Choroid plexus epithelial cell (primary cell): Measurements from ENCODE around the gene LSM5.

Experiments used
- DNase-seq: peaks from one replicate; pipeline ENCODE4 v3.0.0-alpha.2; 2010; ENCODE audit warnings: low read depth
- H3K4me3 ChIP-seq: 2 replicates; pipeline ENCODE4 v1.5.1; 2011; ENCODE audit warnings: low read depth, mild to moderate bottlenecking, control low read depth, low read length, moderate library complexity
- TF ChIP-seq, protein P1 (sequence below): conservative IDR thresholded peaks from 2 replicates; pipeline ENCODE4 v1.5.1; 2011; ENCODE audit warnings: low read depth, mild to moderate bottlenecking, control low read depth, inconsistent platforms, low read length, moderate library complexity

LSM5 gene

DNA sequence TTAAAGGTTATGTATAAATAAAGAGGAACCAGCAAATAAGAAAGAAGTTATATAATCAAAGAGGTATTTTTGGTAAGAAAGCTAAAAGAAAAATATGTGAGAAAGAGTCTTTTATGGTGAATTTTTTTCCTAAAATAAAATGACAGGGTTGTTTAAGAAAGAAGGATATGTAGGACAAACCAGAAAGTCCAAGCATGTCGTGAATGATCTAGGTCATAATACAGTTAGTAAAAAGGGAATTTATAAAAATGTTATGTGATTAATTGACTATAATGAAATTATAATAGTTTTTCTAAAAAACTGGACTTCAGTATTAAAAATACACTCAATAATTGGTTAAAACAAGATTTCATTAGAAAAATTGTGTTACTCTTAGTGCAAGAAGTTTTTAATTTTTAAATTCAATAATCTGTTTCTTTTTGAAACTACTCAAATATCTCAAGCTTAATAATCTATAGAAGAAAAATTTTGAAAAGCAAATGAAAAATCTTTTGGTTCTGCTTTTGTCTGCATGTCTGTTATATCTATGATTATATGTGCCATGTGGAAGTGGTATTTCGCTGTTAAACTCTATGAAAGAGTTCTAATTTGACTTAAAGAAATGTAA, 28.5 kb upstream of the LSM5 start:
- TF ChIP-seq, protein P1, sequence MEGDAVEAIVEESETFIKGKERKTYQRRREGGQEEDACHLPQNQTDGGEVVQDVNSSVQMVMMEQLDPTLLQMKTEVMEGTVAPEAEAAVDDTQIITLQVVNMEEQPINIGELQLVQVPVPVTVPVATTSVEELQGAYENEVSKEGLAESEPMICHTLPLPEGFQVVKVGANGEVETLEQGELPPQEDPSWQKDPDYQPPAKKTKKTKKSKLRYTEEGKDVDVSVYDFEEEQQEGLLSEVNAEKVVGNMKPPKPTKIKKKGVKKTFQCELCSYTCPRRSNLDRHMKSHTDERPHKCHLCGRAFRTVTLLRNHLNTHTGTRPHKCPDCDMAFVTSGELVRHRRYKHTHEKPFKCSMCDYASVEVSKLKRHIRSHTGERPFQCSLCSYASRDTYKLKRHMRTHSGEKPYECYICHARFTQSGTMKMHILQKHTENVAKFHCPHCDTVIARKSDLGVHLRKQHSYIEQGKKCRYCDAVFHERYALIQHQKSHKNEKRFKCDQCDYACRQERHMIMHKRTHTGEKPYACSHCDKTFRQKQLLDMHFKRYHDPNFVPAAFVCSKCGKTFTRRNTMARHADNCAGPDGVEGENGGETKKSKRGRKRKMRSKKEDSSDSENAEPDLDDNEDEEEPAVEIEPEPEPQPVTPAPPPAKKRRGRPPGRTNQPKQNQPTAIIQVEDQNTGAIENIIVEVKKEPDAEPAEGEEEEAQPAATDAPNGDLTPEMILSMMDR = no peak
- H3K4me3 ChIP-seq = no peak overlapping the region
- peak; percentile 50 for DNase-seq

DNA sequence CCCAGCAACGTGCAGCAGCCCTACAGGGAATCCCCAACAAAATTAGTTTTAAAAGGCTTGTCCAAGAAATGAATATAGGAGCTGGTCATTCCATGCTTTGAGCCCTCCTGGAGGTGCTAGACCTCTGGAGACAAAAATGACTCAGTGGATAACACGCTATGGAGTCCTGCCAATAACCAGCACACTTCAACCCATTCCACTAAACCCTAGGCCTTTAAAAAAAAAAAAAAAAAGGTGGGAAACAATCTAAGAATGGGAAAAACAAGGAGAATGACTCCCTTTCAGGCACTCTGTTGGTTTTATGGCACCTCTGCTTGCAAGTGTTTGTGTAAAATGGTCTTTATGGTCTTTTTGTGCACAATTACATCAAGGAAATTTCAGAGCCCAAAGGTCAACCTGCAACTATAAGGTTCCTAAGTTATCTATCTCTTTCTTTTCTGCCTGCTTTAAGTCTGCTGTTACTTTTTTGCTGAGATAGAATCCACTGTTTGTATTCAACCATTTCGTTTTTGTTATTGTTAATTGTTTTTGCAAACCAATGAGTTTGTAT, 26.4 kb upstream of the LSM5 start:
- TF ChIP-seq, protein P1 = no peak
- peak; percentile 79 for DNase-seq
- H3K4me3 ChIP-seq = no peak overlapping the region

DNA sequence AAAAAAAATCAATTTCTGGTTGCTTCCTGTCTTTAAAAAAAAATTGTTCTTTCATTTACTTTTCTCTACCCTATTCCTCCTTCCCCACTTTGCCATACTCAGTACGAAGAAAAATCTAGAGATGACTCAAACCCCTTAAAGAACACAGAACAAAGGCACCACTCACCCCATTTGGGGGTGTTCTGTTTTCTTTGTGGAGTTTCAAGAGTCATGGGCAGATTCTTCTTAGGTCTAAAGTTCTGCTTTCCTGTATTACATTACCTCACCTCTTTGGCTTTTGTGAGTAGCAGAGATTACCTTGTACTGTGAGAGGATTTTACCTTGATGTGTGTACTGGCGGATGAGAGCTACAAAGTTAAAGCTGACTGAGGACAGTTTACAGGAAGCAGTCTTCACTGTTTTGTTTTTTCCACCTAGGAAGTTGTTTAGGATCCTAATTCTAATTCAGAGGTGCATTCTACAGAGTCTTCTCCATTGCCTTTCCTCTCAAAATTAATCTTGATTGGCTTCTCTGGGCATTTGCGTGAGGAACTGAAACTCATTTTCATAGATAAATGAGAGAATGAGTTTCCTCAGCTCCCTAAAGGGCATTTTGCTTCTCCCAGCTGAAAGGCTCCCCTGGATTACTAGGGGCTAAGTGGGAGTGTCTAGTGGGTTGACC, 25.8 kb upstream of the LSM5 start:
- TF ChIP-seq, protein P1 = no peak
- H3K4me3 ChIP-seq = no peak overlapping the region
- DNase-seq = peak; percentile 34

DNA sequence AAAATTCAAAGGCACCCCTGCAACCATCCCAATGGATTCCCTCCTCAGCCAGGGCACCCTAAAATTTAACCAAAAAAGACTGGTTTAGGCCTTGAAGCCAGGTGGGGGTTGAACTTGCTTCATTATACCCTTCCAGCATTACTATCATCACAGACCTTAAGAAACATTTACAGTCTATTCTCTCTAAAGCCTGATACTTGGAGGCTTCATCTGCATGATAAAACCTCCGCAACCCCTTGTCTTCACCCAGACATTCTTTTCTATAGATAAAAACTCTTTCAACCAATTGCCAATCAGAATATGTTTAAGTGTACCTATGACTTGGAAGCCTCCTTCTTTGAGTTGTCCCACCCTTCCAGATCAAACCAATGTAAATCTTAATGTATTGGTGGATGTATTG, 23.0 kb upstream of the LSM5 start:
- TF ChIP-seq, protein P1 = no peak
- no peak for DNase-seq
- no peak overlapping the region for H3K4me3 ChIP-seq

DNA sequence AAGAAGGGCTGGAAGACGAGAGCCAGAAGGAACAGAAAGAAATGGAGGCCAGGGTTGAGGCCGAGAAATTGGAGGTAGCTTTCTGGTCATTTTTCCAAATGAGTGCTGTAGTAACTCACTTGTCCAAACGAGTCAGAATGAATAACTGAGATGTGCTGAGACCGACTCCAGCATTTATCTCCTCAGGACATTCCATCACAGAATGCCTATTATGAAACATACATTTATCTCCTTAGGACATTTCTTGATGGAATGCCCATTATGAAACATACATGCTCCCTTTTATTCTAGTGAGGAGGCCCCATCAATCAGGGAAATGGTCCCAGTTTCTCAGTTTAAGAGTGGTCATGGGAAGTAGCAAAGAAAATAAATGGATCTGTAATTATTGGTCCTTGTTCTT, 21.6 kb upstream of the LSM5 start:
- no peak overlapping the region for H3K4me3 ChIP-seq
- peak; percentile 68 for DNase-seq
- TF ChIP-seq, protein P1 = no peak

DNA sequence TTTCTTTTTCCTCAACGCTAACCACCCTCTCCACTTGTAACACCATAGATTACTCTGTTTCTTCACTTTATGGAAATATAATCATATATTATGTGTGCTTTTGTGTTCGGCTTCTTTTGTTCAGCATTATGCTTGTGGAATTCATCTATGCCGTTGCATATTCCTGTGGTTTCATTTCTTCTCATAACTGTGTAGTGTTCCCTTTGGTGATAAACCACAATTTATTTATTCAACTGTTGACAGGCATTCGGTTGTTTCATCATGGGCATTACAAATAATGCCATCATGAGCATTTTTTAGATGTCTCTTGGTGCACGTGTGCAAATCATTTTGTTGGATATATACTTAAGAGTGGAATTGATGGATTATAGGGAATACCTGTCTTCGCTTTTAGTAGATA, 17.2 kb upstream of the LSM5 start:
- no peak overlapping the region for H3K4me3 ChIP-seq
- TF ChIP-seq, protein P1 = no peak
- DNase-seq = peak; percentile 90
